Liver (tissue), 9 donors: ENCODE measurements around the gene RBM33. TPM values are rescaled to one million over a fixed set of nuclear protein-coding genes. Genes with fewer than 3 reads are reported as not detected.

Experiments used
- DNase-seq: peaks from one replicate; pipeline ENCODE4 v3.0.0-alpha.2; 2017; ENCODE audit warnings: low spot score
- H3K27ac ChIP-seq, 2 donors: one replicate each; pipeline ENCODE4 v1.7.0; 2013; ENCODE audit warnings: inconsistent platforms in 2 of 2, low read length in 2 of 2, control low read depth in 1 of 2, low read depth in 1 of 2, mild to moderate bottlenecking in 1 of 2
- H3K27me3 ChIP-seq, 4 donors: one replicate each; pipeline versions ENCODE4 v1.6.1 to v1.7.0; 2013; ENCODE audit warnings: low read length in 3 of 4, inconsistent platforms in 1 of 4, mild to moderate bottlenecking in 1 of 4, moderate library complexity in 1 of 4; ENCODE audit not compliant: control insufficient read depth in 4 of 4, insufficient read depth in 4 of 4
- H3K36me3 ChIP-seq, 4 donors: one replicate each; pipeline versions ENCODE4 v1.6.1 to v1.7.0; 2013; ENCODE audit warnings: low read length in 3 of 4, mild to moderate bottlenecking in 3 of 4, low read depth in 1 of 4, moderate library complexity in 1 of 4; ENCODE audit not compliant: control insufficient read depth in 4 of 4, insufficient read depth in 3 of 4
- H3K4me1 ChIP-seq, 4 donors: one replicate each; pipeline versions ENCODE4 v1.6.1 to v1.7.0; 2013; ENCODE audit warnings: low read length in 3 of 4, mild to moderate bottlenecking in 3 of 4, moderate library complexity in 1 of 4; ENCODE audit not compliant: control insufficient read depth in 4 of 4, insufficient read depth in 4 of 4
- H3K4me3 ChIP-seq, 3 donors: one replicate each; pipeline versions ENCODE4 v1.6.1 to v1.7.0; 2013; ENCODE audit warnings: low read length in 3 of 3, control low read depth in 1 of 3, low read depth in 1 of 3, mild to moderate bottlenecking in 1 of 3
- H3K9ac ChIP-seq, 2 donors: one replicate each; pipeline ENCODE4 v1.7.0; 2013; ENCODE audit warnings: low read length in 2 of 2, mild to moderate bottlenecking in 2 of 2, moderate library complexity in 2 of 2, control low read depth in 1 of 2, low read depth in 1 of 2
- H3K9me3 ChIP-seq, 4 donors: one replicate each; pipeline versions ENCODE4 v1.6.1 to v1.7.0; 2013; ENCODE audit warnings: low read length in 3 of 4; ENCODE audit not compliant: control insufficient read depth in 4 of 4
- EGR1 ChIP-seq, 2 donors: IDR thresholded peaks; 2 replicates each; pipeline ENCODE4 v1.6.1; 2016 to 2018; ENCODE audit warnings: antibody characterized with exemption in 2 of 2, low read depth in 2 of 2
- FOXA1 ChIP-seq: IDR thresholded peaks from 2 replicates; pipeline ENCODE4 v1.6.1; 2016; ENCODE audit warnings: antibody characterized with exemption
- FOXA2 ChIP-seq: IDR thresholded peaks from 2 replicates; pipeline ENCODE4 v1.6.1; 2016; ENCODE audit warnings: antibody characterized with exemption
- GABPA ChIP-seq, 2 donors: IDR thresholded peaks in 1 of 2; conservative IDR thresholded peaks in 1 of 2; 2 replicates each; pipeline ENCODE4 v1.6.1; 2016; ENCODE audit warnings: antibody characterized with exemption in 2 of 2, mild to moderate bottlenecking in 1 of 2, moderate library complexity in 1 of 2
- HNF4A ChIP-seq, 2 donors: conservative IDR thresholded peaks; 2 replicates each; pipeline ENCODE4 v1.6.1; 2016; ENCODE audit warnings: antibody characterized with exemption in 2 of 2, mild to moderate bottlenecking in 2 of 2
- HNF4G ChIP-seq: IDR thresholded peaks from 2 replicates; pipeline ENCODE4 v1.6.1; 2016; ENCODE audit warnings: antibody characterized with exemption
- JUND ChIP-seq, 2 donors: IDR thresholded peaks; 2 replicates each; pipeline ENCODE4 v1.6.1; 2016; ENCODE audit warnings: antibody characterized with exemption in 2 of 2
- NR2F2 ChIP-seq: IDR thresholded peaks from 2 replicates; pipeline ENCODE4 v1.6.1; 2016; ENCODE audit warnings: antibody characterized with exemption
- RAD21 ChIP-seq, 2 donors: IDR thresholded peaks; 2 replicates each; pipeline ENCODE4 v1.6.1; 2016; ENCODE audit warnings: antibody characterized with exemption in 2 of 2, mild to moderate bottlenecking in 2 of 2
- RXRA ChIP-seq, 2 donors: IDR thresholded peaks; 2 replicates each; pipeline ENCODE4 v1.6.1; 2017 to 2018; ENCODE audit warnings: antibody characterized with exemption in 2 of 2, mild to moderate bottlenecking in 1 of 2
- SP1 ChIP-seq: IDR thresholded peaks from 2 replicates; pipeline ENCODE4 v1.6.1; 2018; ENCODE audit warnings: antibody characterized with exemption, mild to moderate bottlenecking
- TAF1 ChIP-seq: conservative IDR thresholded peaks from 2 replicates; pipeline ENCODE4 v1.6.1; 2016; ENCODE audit warnings: antibody characterized with exemption, mild to moderate bottlenecking
- YY1 ChIP-seq: IDR thresholded peaks from 2 replicates; pipeline ENCODE4 v1.6.1; 2016; ENCODE audit warnings: antibody characterized with exemption, mild to moderate bottlenecking
- WGBS: extraction: QIAGEN DNeasy Blood & Tissue Kit; methylation state at CpG from one replicate; pipeline ENCODE4 v1.1.7; 2013; 5-methylcytosine and 5-hydroxymethylcytosine counted together
- polyA plus RNA-seq, 2 donors: library from polyadenylated mRNA; stranded (reverse) in 1 of 2; unstranded in 1 of 2; fragments of 200-250 nt in 1 of 2; fragments of >200 nt in 1 of 2; fragmentation: Nextera tagmentation in 1 of 2; extraction: Ambion mirVana in 1 of 2; gene quantifications; one replicate each; pipeline versions ENCODE4 v1.2.1 to v1.2.3, GENCODE V29; 2013 to 2015
- total RNA-seq, 2 donors: library from RNA; depleted of rRNA; stranded (reverse); fragments of >200 nt; gene quantifications; one replicate each; pipeline ENCODE4 v1.2.3, GENCODE V29; 2014
- TF ChIP-seq, protein P1 (sequence below): IDR thresholded peaks from 2 replicates; pipeline ENCODE4 v1.6.1; 2016; ENCODE audit warnings: antibody characterized with exemption
- TF ChIP-seq, protein P2 (sequence below): IDR thresholded peaks from 2 replicates; pipeline ENCODE4 v1.6.1; 2016; ENCODE audit warnings: antibody characterized with exemption
- TF ChIP-seq, protein P3 (sequence below): fragments of 150-350 bp; IDR thresholded peaks from 2 replicates; pipeline ENCODE4 v1.5.1; 2017; ENCODE audit warnings: improper control_type of control experiment, low read depth, low read length; ENCODE audit not compliant: missing input control
- TF ChIP-seq, protein P4 (sequence below): IDR thresholded peaks from 2 replicates; pipeline ENCODE4 v1.6.1; 2016; ENCODE audit warnings: antibody characterized with exemption, mild to moderate bottlenecking
- TF ChIP-seq, protein P5 (sequence below): IDR thresholded peaks from 2 replicates; pipeline ENCODE4 v1.6.1; 2016; ENCODE audit warnings: antibody characterized with exemption
- donor health status: healthy.
- donor health status: healthy.
- donor health status: healthy.
- donor health status: healthy.
- donor health status: healthy.

The RBM33 gene
- total and polyA plus RNA-seq, 4 donors, result 7.8 to 48.9 (median 28.2) TPM

DNA sequence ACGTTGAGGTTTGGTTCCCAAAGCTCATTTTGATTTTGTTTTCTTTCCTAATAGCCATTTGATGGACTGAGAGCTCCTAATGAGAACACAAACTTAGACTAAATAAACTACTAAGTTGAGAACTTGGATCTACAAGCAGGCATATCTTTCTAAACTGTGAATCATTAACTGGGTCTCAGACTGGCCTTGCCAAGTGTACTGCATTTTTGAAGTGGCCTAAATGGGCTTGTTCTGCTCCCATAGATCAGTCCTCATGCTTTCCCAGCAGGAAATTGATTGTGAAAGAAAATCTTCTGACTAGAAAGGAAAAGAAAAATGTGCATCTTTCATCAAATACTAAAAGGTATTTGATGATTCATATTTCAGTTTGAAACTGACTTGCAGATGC lies 46.7 kb upstream of the RBM33 start:
- Histone ChIP-seq H3K36me3 (no peaks in the 10 kb centered on the region), H3K4me3 (no peak overlapping the region), H3K9ac (no peak overlapping the region), H3K27me3 (no peaks in the 10 kb centered on the region), H3K27ac (peak overlapping the region; percentile 8 to 44), H3K4me1 (peaks cover 10 to 19% (median 17%) of the 10 kb centered on the region in 4 donors), H3K9me3 (no peaks in the 10 kb centered on the region)
- no peak for DNase-seq
- WGBS, result 28% methylated on average over 1 of the region's 1 CpG
- TF ChIP-seq RAD21 (IDR thresholded peaks at IDR 0.05), result peak; percentile 53 to 67
- TF ChIP-seq YY1, result peak; percentile 56
- peak; percentile 72 for TF ChIP-seq SP1
- peak in 1 of 2 donors; percentile 69 for TF ChIP-seq EGR1 (IDR thresholded peaks at IDR 0.05; ENCODE audit: low read depth in 2 of 2)
- TF ChIP-seq, protein P1, sequence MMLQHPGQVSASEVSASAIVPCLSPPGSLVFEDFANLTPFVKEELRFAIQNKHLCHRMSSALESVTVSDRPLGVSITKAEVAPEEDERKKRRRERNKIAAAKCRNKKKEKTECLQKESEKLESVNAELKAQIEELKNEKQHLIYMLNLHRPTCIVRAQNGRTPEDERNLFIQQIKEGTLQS, result no peak
- peak; percentile 34 for TF ChIP-seq HNF4G
- peak; percentile 34 to 77 for TF ChIP-seq JUND (IDR thresholded peaks at IDR 0.05)
- no peak for TF ChIP-seq GABPA (IDR thresholded peaks at IDR 0.05 in 1 of 2, conservative IDR thresholded peaks at IDR 0.05 in 1 of 2)
- TF ChIP-seq, protein P2, sequence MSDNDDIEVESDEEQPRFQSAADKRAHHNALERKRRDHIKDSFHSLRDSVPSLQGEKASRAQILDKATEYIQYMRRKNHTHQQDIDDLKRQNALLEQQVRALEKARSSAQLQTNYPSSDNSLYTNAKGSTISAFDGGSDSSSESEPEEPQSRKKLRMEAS, result peak; percentile 89
- TF ChIP-seq RXRA (IDR thresholded peaks at IDR 0.05), result peak; percentile 50 to 81
- TF ChIP-seq FOXA2, result no peak
- TF ChIP-seq, protein P3, sequence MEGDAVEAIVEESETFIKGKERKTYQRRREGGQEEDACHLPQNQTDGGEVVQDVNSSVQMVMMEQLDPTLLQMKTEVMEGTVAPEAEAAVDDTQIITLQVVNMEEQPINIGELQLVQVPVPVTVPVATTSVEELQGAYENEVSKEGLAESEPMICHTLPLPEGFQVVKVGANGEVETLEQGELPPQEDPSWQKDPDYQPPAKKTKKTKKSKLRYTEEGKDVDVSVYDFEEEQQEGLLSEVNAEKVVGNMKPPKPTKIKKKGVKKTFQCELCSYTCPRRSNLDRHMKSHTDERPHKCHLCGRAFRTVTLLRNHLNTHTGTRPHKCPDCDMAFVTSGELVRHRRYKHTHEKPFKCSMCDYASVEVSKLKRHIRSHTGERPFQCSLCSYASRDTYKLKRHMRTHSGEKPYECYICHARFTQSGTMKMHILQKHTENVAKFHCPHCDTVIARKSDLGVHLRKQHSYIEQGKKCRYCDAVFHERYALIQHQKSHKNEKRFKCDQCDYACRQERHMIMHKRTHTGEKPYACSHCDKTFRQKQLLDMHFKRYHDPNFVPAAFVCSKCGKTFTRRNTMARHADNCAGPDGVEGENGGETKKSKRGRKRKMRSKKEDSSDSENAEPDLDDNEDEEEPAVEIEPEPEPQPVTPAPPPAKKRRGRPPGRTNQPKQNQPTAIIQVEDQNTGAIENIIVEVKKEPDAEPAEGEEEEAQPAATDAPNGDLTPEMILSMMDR, result no peak
- TF ChIP-seq NR2F2, result no peak
- TF ChIP-seq, protein P4, sequence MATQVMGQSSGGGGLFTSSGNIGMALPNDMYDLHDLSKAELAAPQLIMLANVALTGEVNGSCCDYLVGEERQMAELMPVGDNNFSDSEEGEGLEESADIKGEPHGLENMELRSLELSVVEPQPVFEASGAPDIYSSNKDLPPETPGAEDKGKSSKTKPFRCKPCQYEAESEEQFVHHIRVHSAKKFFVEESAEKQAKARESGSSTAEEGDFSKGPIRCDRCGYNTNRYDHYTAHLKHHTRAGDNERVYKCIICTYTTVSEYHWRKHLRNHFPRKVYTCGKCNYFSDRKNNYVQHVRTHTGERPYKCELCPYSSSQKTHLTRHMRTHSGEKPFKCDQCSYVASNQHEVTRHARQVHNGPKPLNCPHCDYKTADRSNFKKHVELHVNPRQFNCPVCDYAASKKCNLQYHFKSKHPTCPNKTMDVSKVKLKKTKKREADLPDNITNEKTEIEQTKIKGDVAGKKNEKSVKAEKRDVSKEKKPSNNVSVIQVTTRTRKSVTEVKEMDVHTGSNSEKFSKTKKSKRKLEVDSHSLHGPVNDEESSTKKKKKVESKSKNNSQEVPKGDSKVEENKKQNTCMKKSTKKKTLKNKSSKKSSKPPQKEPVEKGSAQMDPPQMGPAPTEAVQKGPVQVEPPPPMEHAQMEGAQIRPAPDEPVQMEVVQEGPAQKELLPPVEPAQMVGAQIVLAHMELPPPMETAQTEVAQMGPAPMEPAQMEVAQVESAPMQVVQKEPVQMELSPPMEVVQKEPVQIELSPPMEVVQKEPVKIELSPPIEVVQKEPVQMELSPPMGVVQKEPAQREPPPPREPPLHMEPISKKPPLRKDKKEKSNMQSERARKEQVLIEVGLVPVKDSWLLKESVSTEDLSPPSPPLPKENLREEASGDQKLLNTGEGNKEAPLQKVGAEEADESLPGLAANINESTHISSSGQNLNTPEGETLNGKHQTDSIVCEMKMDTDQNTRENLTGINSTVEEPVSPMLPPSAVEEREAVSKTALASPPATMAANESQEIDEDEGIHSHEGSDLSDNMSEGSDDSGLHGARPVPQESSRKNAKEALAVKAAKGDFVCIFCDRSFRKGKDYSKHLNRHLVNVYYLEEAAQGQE, result peak; percentile 24
- TF ChIP-seq, protein P5, sequence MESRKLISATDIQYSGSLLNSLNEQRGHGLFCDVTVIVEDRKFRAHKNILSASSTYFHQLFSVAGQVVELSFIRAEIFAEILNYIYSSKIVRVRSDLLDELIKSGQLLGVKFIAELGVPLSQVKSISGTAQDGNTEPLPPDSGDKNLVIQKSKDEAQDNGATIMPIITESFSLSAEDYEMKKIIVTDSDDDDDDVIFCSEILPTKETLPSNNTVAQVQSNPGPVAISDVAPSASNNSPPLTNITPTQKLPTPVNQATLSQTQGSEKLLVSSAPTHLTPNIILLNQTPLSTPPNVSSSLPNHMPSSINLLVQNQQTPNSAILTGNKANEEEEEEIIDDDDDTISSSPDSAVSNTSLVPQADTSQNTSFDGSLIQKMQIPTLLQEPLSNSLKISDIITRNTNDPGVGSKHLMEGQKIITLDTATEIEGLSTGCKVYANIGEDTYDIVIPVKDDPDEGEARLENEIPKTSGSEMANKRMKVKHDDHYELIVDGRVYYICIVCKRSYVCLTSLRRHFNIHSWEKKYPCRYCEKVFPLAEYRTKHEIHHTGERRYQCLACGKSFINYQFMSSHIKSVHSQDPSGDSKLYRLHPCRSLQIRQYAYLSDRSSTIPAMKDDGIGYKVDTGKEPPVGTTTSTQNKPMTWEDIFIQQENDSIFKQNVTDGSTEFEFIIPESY, result peak; percentile 29
- TF ChIP-seq FOXA1, result no peak
- TF ChIP-seq HNF4A (conservative IDR thresholded peaks at IDR 0.05), result peak; percentile 69 to 86
- no peak for TF ChIP-seq TAF1
